Kidney epithelial cell (primary cell): ENCODE results near the gene UNC13A. TPM values are rescaled to one million over a fixed set of nuclear protein-coding genes. Genes with fewer than 3 reads are reported as not detected.
A peak's percentile ranks its signal among the peaks of the same experiment; 100 is the strongest.

ENCODE experiments used
- DNase-seq: peaks from one replicate; pipeline ENCODE4 v3.0.0-alpha.2; 2010; ENCODE audit warnings: low read depth
- H3K27me3 ChIP-seq: 2 replicates; pipeline ENCODE4 v1.6.0; 2011; ENCODE audit warnings: low read length; ENCODE audit not compliant: control insufficient read depth, insufficient read depth
- H3K36me3 ChIP-seq: 2 replicates; pipeline ENCODE4 v1.5.1; 2011; ENCODE audit warnings: low read length; ENCODE audit not compliant: control insufficient read depth, insufficient read depth
- H3K4me3 ChIP-seq: 2 replicates; pipeline ENCODE4 v1.5.1; 2011; ENCODE audit warnings: low read depth, mild to moderate bottlenecking, control low read depth, low read length
- CTCF ChIP-seq: IDR thresholded peaks from 2 replicates; pipeline ENCODE4 v1.5.1; 2011; ENCODE audit warnings: mild to moderate bottlenecking, moderate library complexity, low read length, control low read depth, inconsistent platforms; ENCODE audit not compliant: insufficient read depth, poor library complexity, severe bottlenecking
- total RNA-seq: library from RNA; depleted of rRNA; stranded (reverse); fragments of >200 nt; gene quantifications from 2 replicates; pipeline ENCODE4 v1.2.3, GENCODE V29; 2015

UNC13A gene
- total RNA-seq, 1 donor from 2014 or later, result 2.0 TPM

- DNase-seq, result no peak
- Histone ChIP-seq H3K36me3 (no peaks in the 10 kb centered on the region), H3K27me3 (peaks cover 5% of the 10 kb centered on the region), H3K4me3 (no peak overlapping the region)
- TF ChIP-seq CTCF, result no peak
Observed at GRCh38 chr19:17610384-17610783, 77.8 kb downstream of the UNC13A start.

- H3K36me3 ChIP-seq, result no peaks in the 10 kb centered on the region
- H3K27me3 ChIP-seq, result peaks cover 8% of the 10 kb centered on the region
- no peak for DNase-seq
- no peak overlapping the region for H3K4me3 ChIP-seq
- TF ChIP-seq CTCF, result no peak
Observed at GRCh38 chr19:17607936-17608335, 80.2 kb downstream of the UNC13A start.

- Histone ChIP-seq H3K27me3 (peaks cover 13% of the 10 kb centered on the region), H3K4me3 (peak overlapping the region; percentile 27)
Observed at GRCh38 chr19:17606590-17607185, 81.5 kb downstream of the UNC13A start.

GRCh38 chr19:17605761-17606589, 82.2 kb downstream of the UNC13A start:
- peak overlapping the region; percentile 27 for H3K4me3 ChIP-seq
- peak; percentile 38 for DNase-seq
- H3K27me3 ChIP-seq, result peaks cover 15% of the 10 kb centered on the region
- no peaks in the 10 kb centered on the region for H3K36me3 ChIP-seq
- TF ChIP-seq CTCF, result peak; percentile 25

More at GRCh38 chr19:17606590-17607185, 81.5 kb downstream of the UNC13A start:
- DNase-seq, result no peak
- no peaks in the 10 kb centered on the region for H3K36me3 ChIP-seq
- no peak for TF ChIP-seq CTCF

- DNase-seq, result no peak
- TF ChIP-seq CTCF, result no peak
Observed at GRCh38 chr19:17605117-17605516, 83.0 kb downstream of the UNC13A start.

More at GRCh38 chr19:17605117-17605516, 83.0 kb downstream of the UNC13A start:
- H3K36me3 ChIP-seq, result no peaks in the 10 kb centered on the region
- no peak overlapping the region for H3K4me3 ChIP-seq
- H3K27me3 ChIP-seq, result peaks cover 15% of the 10 kb centered on the region
